ENCODE data around the gene SLC23A2.

The SLC23A2 gene

GRCh38 chr20:4946986-4947385 lies 54.3 kb downstream of the SLC23A2 start:
- no peak overlapping the region for H3K4me3 ChIP-seq (replicated peaks; ENCODE audit: low read depth, low read length)
- no peak for TF ChIP-seq CTCF (IDR thresholded peaks at IDR 0.05; ENCODE audit: low read depth, low read length, missing control alignments)
- no peak for DNase-seq (ENCODE audit: extremely low read depth, low read depth)

- no peak for DNase-seq (ENCODE audit: extremely low read depth, low read depth)
- no peak for TF ChIP-seq CTCF (IDR thresholded peaks at IDR 0.05; ENCODE audit: low read depth, low read length, missing control alignments)
- H3K4me3 ChIP-seq (replicated peaks; ENCODE audit: low read depth, low read length), result no peak overlapping the region
These were observed 54.7 kb downstream of the SLC23A2 start for GRCh38 chr20:4946585-4946984.

- no peak for TF ChIP-seq CTCF (IDR thresholded peaks at IDR 0.05; ENCODE audit: low read depth, low read length, missing control alignments)
- DNase-seq (ENCODE audit: extremely low read depth, low read depth), result no peak
- H3K4me3 ChIP-seq (replicated peaks; ENCODE audit: low read depth, low read length), result no peak overlapping the region
These were observed 56.6 kb downstream of the SLC23A2 start for GRCh38 chr20:4944518-4945313.

GRCh38 chr20:4942331-4942730 lies 59.0 kb downstream of the SLC23A2 start:
- no peak for TF ChIP-seq CTCF (IDR thresholded peaks at IDR 0.05; ENCODE audit: low read depth, low read length, missing control alignments)
- H3K4me3 ChIP-seq (replicated peaks; ENCODE audit: low read depth, low read length), result no peak overlapping the region
- no peak for DNase-seq (ENCODE audit: extremely low read depth, low read depth)

GRCh38 chr20:4937407-4938319 lies 63.6 kb downstream of the SLC23A2 start:
- TF ChIP-seq CTCF (IDR thresholded peaks at IDR 0.05; ENCODE audit: low read depth, low read length, missing control alignments), result no peak
- no peak for DNase-seq (ENCODE audit: extremely low read depth, low read depth)
- no peak overlapping the region for H3K4me3 ChIP-seq (replicated peaks; ENCODE audit: low read depth, low read length)

GRCh38 chr20:4936851-4937406 lies 64.4 kb downstream of the SLC23A2 start:
- DNase-seq (ENCODE audit: extremely low read depth, low read depth), result no peak

More at GRCh38 chr20:4936851-4937406, 64.4 kb downstream of the SLC23A2 start:
- TF ChIP-seq CTCF (IDR thresholded peaks at IDR 0.05; ENCODE audit: low read depth, low read length, missing control alignments), result no peak
- H3K4me3 ChIP-seq (replicated peaks; ENCODE audit: low read depth, low read length), result no peak overlapping the region
